SK-N-MC (cell line): ENCODE measurements around the gene RASD1.

Source experiments
- DNase-seq: peaks from one replicate; pipeline ENCODE4 v3.0.0-alpha.2; 2011; ENCODE audit warnings: low read depth, low spot score
- H3K27ac ChIP-seq: fragments of 200-600 bp; sonication (generic); 2 replicates; pipeline ENCODE4 v1.5.1; 2016; ENCODE audit warnings: mixed run types
- H3K36me3 ChIP-seq: fragments of 200-600 bp; sonication (generic); 2 replicates; pipeline ENCODE4 v1.6.1; 2017; ENCODE audit warnings: antibody characterized with exemption, low read length, mixed read lengths; ENCODE audit not compliant: insufficient read depth
- H3K4me3 ChIP-seq: fragments of 200-600 bp; sonication (generic); 2 replicates; pipeline ENCODE4 v1.5.1; 2016
- H3K9ac ChIP-seq: fragments of 200-600 bp; sonication (generic); 2 replicates; pipeline ENCODE4 v1.8.0; 2017; ENCODE audit warnings: mixed run types, mixed read lengths; ENCODE audit not compliant: insufficient read length
- H3K9me3 ChIP-seq: fragments of 200-600 bp; sonication (generic); 2 replicates; pipeline ENCODE4 v1.6.1; 2017; ENCODE audit warnings: low read depth, mild to moderate bottlenecking, antibody characterized with exemption, low read length, moderate library complexity, mixed read lengths
- EZH2 ChIP-seq: fragments of 200-600 bp; sonication (generic); IDR thresholded peaks from one replicate; pipeline ENCODE4 v1.6.1; 2017; ENCODE audit warnings: antibody characterized with exemption
- FOXP2 ChIP-seq: optimal IDR thresholded peaks from 2 replicates; pipeline ENCODE3; 2011; ENCODE audit warnings: mild to moderate bottlenecking, moderate library complexity; ENCODE audit not compliant: insufficient read depth; ENCODE audit errors: extremely low read length, control extremely low read depth
- POLR2AphosphoS5 ChIP-seq: IDR thresholded peaks from 2 replicates; pipeline ENCODE4 v1.6.1; 2012; ENCODE audit warnings: mild to moderate bottlenecking, low read depth, low read length, borderline replicate concordance

RASD1 gene

GRCh38 chr17:17514361-17514992 lies 18.3 kb upstream of the RASD1 start:
- TF ChIP-seq POLR2AphosphoS5 (no peak), EZH2 (no peak), FOXP2 (no peak)
- Histone ChIP-seq H3K9ac (no peak overlapping the region), H3K9me3 (no peaks in the 10 kb centered on the region), H3K27ac (no peak overlapping the region), H3K36me3 (no peaks in the 10 kb centered on the region), H3K4me3 (no peak overlapping the region)
- no peak for DNase-seq

- Histone ChIP-seq H3K36me3 (no peaks in the 10 kb centered on the region), H3K27ac (no peak overlapping the region), H3K9ac (no peak overlapping the region), H3K4me3 (no peak overlapping the region), H3K9me3 (no peaks in the 10 kb centered on the region)
- DNase-seq = no peak
- no peak for TF ChIP-seq EZH2
- TF ChIP-seq FOXP2 = no peak
- no peak for TF ChIP-seq POLR2AphosphoS5
Measured at GRCh38 chr17:17513626-17514025, 17.4 kb upstream of the RASD1 start.

GRCh38 chr17:17512866-17513265 lies 16.7 kb upstream of the RASD1 start:
- no peak overlapping the region for H3K27ac ChIP-seq

GRCh38 chr17:17511881-17512858 lies 16.0 kb upstream of the RASD1 start:
- H3K9me3 ChIP-seq = no peaks in the 10 kb centered on the region
- H3K4me3 ChIP-seq = no peak overlapping the region
- H3K36me3 ChIP-seq = no peaks in the 10 kb centered on the region
- DNase-seq = no peak
- no peak overlapping the region for H3K9ac ChIP-seq
- TF ChIP-seq FOXP2 (no peak), POLR2AphosphoS5 (no peak), EZH2 (no peak)
- no peak overlapping the region for H3K27ac ChIP-seq

More at GRCh38 chr17:17512866-17513265, 16.7 kb upstream of the RASD1 start:
- no peak for DNase-seq
- Histone ChIP-seq H3K9me3 (no peaks in the 10 kb centered on the region), H3K4me3 (no peak overlapping the region), H3K9ac (no peak overlapping the region), H3K36me3 (no peaks in the 10 kb centered on the region)
- TF ChIP-seq EZH2 (no peak), POLR2AphosphoS5 (no peak), FOXP2 (no peak)

- TF ChIP-seq EZH2 (no peak), POLR2AphosphoS5 (no peak), FOXP2 (no peak)
- no peak overlapping the region for H3K9ac ChIP-seq
- no peaks in the 10 kb centered on the region for H3K9me3 ChIP-seq
- no peaks in the 10 kb centered on the region for H3K36me3 ChIP-seq
- no peak overlapping the region for H3K4me3 ChIP-seq
- H3K27ac ChIP-seq = no peak overlapping the region
- DNase-seq = no peak
Measured at GRCh38 chr17:17511293-17511741, 15.1 kb upstream of the RASD1 start.

- no peak overlapping the region for H3K27ac ChIP-seq
- no peak for DNase-seq
Measured at GRCh38 chr17:17510456-17511292, 14.5 kb upstream of the RASD1 start.

GRCh38 chr17:17509601-17510425 lies 13.6 kb upstream of the RASD1 start:
- Histone ChIP-seq H3K4me3 (no peak overlapping the region), H3K9ac (no peak overlapping the region), H3K27ac (no peak overlapping the region), H3K36me3 (no peaks in the 10 kb centered on the region), H3K9me3 (no peaks in the 10 kb centered on the region)
- DNase-seq = no peak
- no peak for TF ChIP-seq POLR2AphosphoS5
- TF ChIP-seq FOXP2 = no peak
- TF ChIP-seq EZH2 = no peak

More at GRCh38 chr17:17510456-17511292, 14.5 kb upstream of the RASD1 start:
- Histone ChIP-seq H3K9ac (no peak overlapping the region), H3K9me3 (no peaks in the 10 kb centered on the region), H3K36me3 (no peaks in the 10 kb centered on the region), H3K4me3 (no peak overlapping the region)
- no peak for TF ChIP-seq POLR2AphosphoS5
